CD4-positive, alpha-beta T cell (primary cell): ENCODE results near the gene PYDC1. TPM values are rescaled to one million over a fixed set of nuclear protein-coding genes. Genes with fewer than 3 reads are reported as not detected.

Source experiments
- ATAC-seq: fragments of 200-7000 bp; cut with Tn5 transposase; one replicate; pipeline ENCODE4 v1.10.0; 2022; ENCODE audit warnings: mild to moderate bottlenecking; ENCODE audit not compliant: poor library complexity
- CTCF ChIA-PET: fragments of 350-600 bp; sonication (Branson Sonifier 250); formaldehyde crosslinking; loops from one replicate; lab custom pipeline; 2021; ENCODE audit warnings: antibody characterized with exemption, inconsistent platforms; lab: Charles Lee
- POLR2A ChIA-PET: fragments of 350-600 bp; sonication (Branson Sonifier 250); formaldehyde crosslinking; loops from one replicate; lab custom pipeline; 2021; ENCODE audit warnings: antibody characterized with exemption, inconsistent platforms; lab: Charles Lee
- DNase-seq, 14 experiments: peaks; one replicate each; pipeline ENCODE4 v3.0.0-alpha.2; 2013 to 2020; ENCODE audit warnings: mixed read lengths in 2 of 14
- H3K27ac ChIP-seq, 2 donors: one replicate each; pipeline versions ENCODE4 v1.5.1 to v1.7.0; 2013; ENCODE audit warnings: low read length in 2 of 2, low read depth in 1 of 2, mild to moderate bottlenecking in 1 of 2
- H3K27me3 ChIP-seq, 2 experiments: 1 replicate in 1 of 2; 2 replicates in 1 of 2; pipeline versions ENCODE4 v1.6.1 to v1.7.0; 2013; ENCODE audit warnings: low read length in 2 of 2, control low read depth in 1 of 2, mild to moderate bottlenecking in 1 of 2, moderate library complexity in 1 of 2; ENCODE audit not compliant: insufficient read depth in 2 of 2, control insufficient read depth in 1 of 2
- H3K36me3 ChIP-seq: one replicate; pipeline ENCODE4 v1.6.1; 2013; ENCODE audit warnings: low read length, control low read depth; ENCODE audit not compliant: insufficient read depth
- H3K4me1 ChIP-seq: one replicate; pipeline ENCODE4 v1.6.1; 2013; ENCODE audit warnings: low read length, control low read depth; ENCODE audit not compliant: insufficient read depth
- H3K4me3 ChIP-seq: one replicate; pipeline ENCODE4 v1.5.1; 2013; ENCODE audit warnings: mild to moderate bottlenecking, low read length, moderate library complexity
- H3K9me3 ChIP-seq, 2 experiments: 1 replicate in 1 of 2; 2 replicates in 1 of 2; pipeline versions ENCODE4 v1.6.1 to v1.7.0; 2013; ENCODE audit warnings: low read length in 2 of 2, mild to moderate bottlenecking in 2 of 2, control low read depth in 1 of 2, moderate library complexity in 1 of 2; ENCODE audit not compliant: control insufficient read depth in 1 of 2, insufficient read depth in 1 of 2
- H3K27ac Mint-ChIP-seq: one replicate; pipeline ENCODE4 v1.8.0; 2020; ENCODE audit warnings: mixed read lengths
- H3K27me3 Mint-ChIP-seq: one replicate; pipeline ENCODE4 v1.8.0; 2021; ENCODE audit warnings: mixed read lengths
- H3K36me3 Mint-ChIP-seq: one replicate; pipeline ENCODE4 v1.8.0; 2021; ENCODE audit warnings: low read depth, mixed read lengths
- H3K4me1 Mint-ChIP-seq: one replicate; pipeline ENCODE4 v1.8.0; 2021; ENCODE audit warnings: low read depth, mixed read lengths
- H3K4me3 Mint-ChIP-seq: one replicate; pipeline ENCODE4 v1.8.0; 2020; ENCODE audit warnings: mild to moderate bottlenecking, mixed read lengths
- H3K9me3 Mint-ChIP-seq: one replicate; pipeline ENCODE4 v1.8.0; 2020; ENCODE audit warnings: mixed read lengths
- CTCF ChIP-seq: fragments of 200-600 bp; IDR thresholded peaks from one replicate; pipeline ENCODE4 v1.8.0; 2022; ENCODE audit warnings: antibody characterized with exemption, mild to moderate bottlenecking
- intact Hi-C, 2 experiments: fragments of 100-400 bp; cut with DNase I in 1 of 2; cut with micrococcal nuclease in 1 of 2; formaldehyde crosslinking; loops; one replicate each; pipeline versions ENCODE4 v1.15.1 to v1.9.0; 2023 to 2025; cut with DNase I, micrococcal nuclease
- total RNA-seq, 174 experiments: library from RNA in 2 of 174; stranded (reverse) in 2 of 174; gene quantifications; one replicate each; pipeline ENCODE4 v1.2.3 and lab custom pipeline; 2021 to 2026

Gene PYDC1
- total RNA-seq, 2 experiments from 2014 or later: not detected

GRCh38 chr16:31260136-31260931, 43.4 kb upstream of the PYDC1 start:
- Mint-ChIP-seq H3K9me3 (no peaks in the 10 kb centered on the region), H3K27me3 (peaks cover 10% of the 10 kb centered on the region), H3K4me1 (peaks cover 14% of the 10 kb centered on the region), H3K4me3 (no peak overlapping the region), H3K36me3 (no peaks in the 10 kb centered on the region), H3K27ac (peak overlapping the region; percentile 42)
- ATAC-seq (no peak), DNase-seq (no peak)
- Histone ChIP-seq H3K27me3 (no peaks in the 10 kb centered on the region), H3K4me3 (peak overlapping the region; percentile 41), H3K9me3 (no peaks in the 10 kb centered on the region), H3K27ac (no peak overlapping the region), H3K4me1 (peaks cover 26% of the 10 kb centered on the region), H3K36me3 (no peaks in the 10 kb centered on the region)
- ChIA-PET POLR2A (no interaction called here), CTCF (interaction anchor here (0.6 kb wide), 1 partner anchor 8 kb away, joined by 3 read pairs; no protein-coding TSS in a partner anchor)
- intact Hi-C loops: no loop called here
- TF ChIP-seq CTCF: no peak

GRCh38 chr16:31258366-31258765, 41.4 kb upstream of the PYDC1 start:
- Histone ChIP-seq H3K4me3 (no peak overlapping the region), H3K4me1 (peaks cover 22% of the 10 kb centered on the region), H3K36me3 (no peaks in the 10 kb centered on the region), H3K9me3 (no peaks in the 10 kb centered on the region), H3K27ac (no peak overlapping the region), H3K27me3 (no peaks in the 10 kb centered on the region)
- Mint-ChIP-seq H3K36me3 (no peaks in the 10 kb centered on the region), H3K27me3 (peaks cover 10% of the 10 kb centered on the region), H3K9me3 (no peaks in the 10 kb centered on the region), H3K27ac (no peak overlapping the region), H3K4me3 (no peak overlapping the region), H3K4me1 (peaks cover 14% of the 10 kb centered on the region)
- no peak for TF ChIP-seq CTCF
- DNase-seq (no peak), ATAC-seq (no peak)
- POLR2A ChIA-PET: no interaction called here
- CTCF ChIA-PET: no interaction called here
- intact Hi-C loops: no loop called here

GRCh38 chr16:31256466-31256865, 39.5 kb upstream of the PYDC1 start:
- H3K9me3 ChIP-seq: no peaks in the 10 kb centered on the region
- peaks cover 14% of the 10 kb centered on the region for H3K4me1 Mint-ChIP-seq
- no peaks in the 10 kb centered on the region for H3K27me3 ChIP-seq
- no peak overlapping the region for H3K4me3 Mint-ChIP-seq
- H3K27ac Mint-ChIP-seq: no peak overlapping the region
- POLR2A ChIA-PET: no interaction called here
- H3K27ac ChIP-seq: no peak overlapping the region
- no peak overlapping the region for H3K4me3 ChIP-seq
- CTCF ChIA-PET: interaction anchor here (0.7 kb wide), 1 partner anchor 16 kb away, joined by 3 read pairs; no protein-coding TSS in a partner anchor
- DNase-seq: no peak
- no peaks in the 10 kb centered on the region for H3K36me3 Mint-ChIP-seq
- ATAC-seq: no peak
- intact Hi-C loops: no loop called here
- H3K4me1 ChIP-seq: peaks cover 21% of the 10 kb centered on the region
- no peaks in the 10 kb centered on the region for H3K9me3 Mint-ChIP-seq
- H3K27me3 Mint-ChIP-seq: peaks cover 10% of the 10 kb centered on the region
- no peaks in the 10 kb centered on the region for H3K36me3 ChIP-seq
- no peak for TF ChIP-seq CTCF
